22Rv1 (cell line): ENCODE data around the gene CARNS1.

Experiments used
- ZFX ChIP-seq: fragments of 450-650 bp; IDR thresholded peaks from 2 replicates; pipeline ENCODE4 v1.6.1; 2017; ENCODE audit warnings: antibody characterized with exemption, borderline replicate concordance
- TF ChIP-seq, protein P1 (sequence below): fragments of 450-650 bp; IDR thresholded peaks from 2 replicates; pipeline ENCODE4 v1.5.1; 2017; ENCODE audit warnings: mild to moderate bottlenecking

DNA sequence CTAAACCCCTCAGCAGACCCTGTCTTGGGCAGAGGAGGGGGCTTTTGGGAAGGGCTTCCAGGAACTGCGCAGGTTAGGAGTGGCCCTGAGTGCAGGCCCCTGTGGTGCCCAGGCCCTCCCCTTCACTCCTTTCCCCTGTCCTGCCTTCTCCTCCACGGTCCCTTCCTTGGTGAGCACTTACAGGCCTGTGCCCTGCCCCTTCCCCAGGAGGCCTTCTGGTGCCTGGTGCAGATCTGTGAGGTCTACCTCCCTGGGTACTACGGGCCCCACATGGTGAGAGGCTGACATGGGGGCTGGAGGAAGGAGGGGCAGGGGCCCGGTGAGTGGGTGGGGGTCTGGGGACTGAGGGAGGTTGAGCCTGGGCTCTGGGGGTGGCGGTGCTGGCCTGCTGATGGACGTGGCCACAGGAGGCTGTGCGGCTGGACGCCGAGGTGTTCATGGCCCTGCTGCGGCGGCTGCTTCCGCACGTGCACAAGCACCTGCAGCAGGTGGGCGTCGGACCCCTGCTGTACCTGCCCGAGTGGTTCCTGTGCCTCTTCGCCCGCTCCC, 9.0 kb upstream of the CARNS1 start:
- TF ChIP-seq, protein P1, sequence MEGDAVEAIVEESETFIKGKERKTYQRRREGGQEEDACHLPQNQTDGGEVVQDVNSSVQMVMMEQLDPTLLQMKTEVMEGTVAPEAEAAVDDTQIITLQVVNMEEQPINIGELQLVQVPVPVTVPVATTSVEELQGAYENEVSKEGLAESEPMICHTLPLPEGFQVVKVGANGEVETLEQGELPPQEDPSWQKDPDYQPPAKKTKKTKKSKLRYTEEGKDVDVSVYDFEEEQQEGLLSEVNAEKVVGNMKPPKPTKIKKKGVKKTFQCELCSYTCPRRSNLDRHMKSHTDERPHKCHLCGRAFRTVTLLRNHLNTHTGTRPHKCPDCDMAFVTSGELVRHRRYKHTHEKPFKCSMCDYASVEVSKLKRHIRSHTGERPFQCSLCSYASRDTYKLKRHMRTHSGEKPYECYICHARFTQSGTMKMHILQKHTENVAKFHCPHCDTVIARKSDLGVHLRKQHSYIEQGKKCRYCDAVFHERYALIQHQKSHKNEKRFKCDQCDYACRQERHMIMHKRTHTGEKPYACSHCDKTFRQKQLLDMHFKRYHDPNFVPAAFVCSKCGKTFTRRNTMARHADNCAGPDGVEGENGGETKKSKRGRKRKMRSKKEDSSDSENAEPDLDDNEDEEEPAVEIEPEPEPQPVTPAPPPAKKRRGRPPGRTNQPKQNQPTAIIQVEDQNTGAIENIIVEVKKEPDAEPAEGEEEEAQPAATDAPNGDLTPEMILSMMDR: no peak
- no peak for TF ChIP-seq ZFX
